Osteoblast (primary cell): ENCODE data around the gene MSH5. TPM values are rescaled to one million over a fixed set of nuclear protein-coding genes. Genes with fewer than 3 reads are reported as not detected.

Source experiments
- DNase-seq: peaks from one replicate; pipeline ENCODE4 v3.0.0; 2011; ENCODE audit warnings: low spot score, mixed read lengths; ENCODE audit not compliant: insufficient read length; ENCODE audit errors: missing footprints
- H2AFZ ChIP-seq: 2 replicates; pipeline ENCODE4 v1.6.0; 2011; ENCODE audit warnings: mild to moderate bottlenecking, low read length
- H3K27ac ChIP-seq: 2 replicates; pipeline ENCODE4 v1.5.1; 2011; ENCODE audit warnings: mild to moderate bottlenecking, low read depth, low read length, moderate library complexity
- H3K27me3 ChIP-seq: 2 replicates; pipeline ENCODE4 v1.6.0; 2012; ENCODE audit warnings: mild to moderate bottlenecking, control low read depth, inconsistent platforms, low read length, moderate library complexity; ENCODE audit not compliant: insufficient read depth
- H3K36me3 ChIP-seq: 2 replicates; pipeline ENCODE4 v1.5.1; 2011; ENCODE audit warnings: mild to moderate bottlenecking, low read length, control low read depth, moderate library complexity; ENCODE audit not compliant: insufficient read depth
- H3K4me1 ChIP-seq: 2 replicates; pipeline ENCODE4 v1.5.1; 2011; ENCODE audit warnings: mild to moderate bottlenecking, low read length, control low read depth, moderate library complexity; ENCODE audit not compliant: insufficient read depth
- H3K4me2 ChIP-seq: 2 replicates; pipeline ENCODE4 v1.6.0; 2011; ENCODE audit warnings: mild to moderate bottlenecking, low read length; ENCODE audit not compliant: insufficient read depth
- H3K4me3 ChIP-seq: fragments of 200-600 bp; sonication (generic); 3 replicates; pipeline ENCODE4 v1.5.1; 2012; ENCODE audit warnings: mild to moderate bottlenecking, low read length, inconsistent platforms; ENCODE audit not compliant: insufficient read depth
- H3K79me2 ChIP-seq: 2 replicates; pipeline ENCODE4 v1.6.0; 2012; ENCODE audit warnings: mild to moderate bottlenecking, low read length, control low read depth, inconsistent platforms; ENCODE audit not compliant: insufficient read depth
- H3K9me3 ChIP-seq: 2 replicates; pipeline ENCODE4 v1.5.1; 2011; ENCODE audit warnings: low read depth, low read length, control low read depth
- H4K20me1 ChIP-seq: 2 replicates; pipeline ENCODE4 v1.6.0; 2012; ENCODE audit warnings: mild to moderate bottlenecking, low read length, control low read depth; ENCODE audit not compliant: insufficient read depth
- total RNA-seq: library from RNA; depleted of rRNA; stranded (reverse); fragments of >200 nt; gene quantifications from 2 replicates; pipeline ENCODE4 v1.2.3, GENCODE V29; 2012
- TF ChIP-seq, protein P1 (sequence below): IDR thresholded peaks from 2 replicates; pipeline ENCODE4 v1.5.1; 2011; ENCODE audit warnings: mild to moderate bottlenecking, low read depth, low read length, moderate library complexity; ENCODE audit errors: extremely low read depth

MSH5 gene
- total RNA-seq, 1 donor, result 13.0 TPM

DNA sequence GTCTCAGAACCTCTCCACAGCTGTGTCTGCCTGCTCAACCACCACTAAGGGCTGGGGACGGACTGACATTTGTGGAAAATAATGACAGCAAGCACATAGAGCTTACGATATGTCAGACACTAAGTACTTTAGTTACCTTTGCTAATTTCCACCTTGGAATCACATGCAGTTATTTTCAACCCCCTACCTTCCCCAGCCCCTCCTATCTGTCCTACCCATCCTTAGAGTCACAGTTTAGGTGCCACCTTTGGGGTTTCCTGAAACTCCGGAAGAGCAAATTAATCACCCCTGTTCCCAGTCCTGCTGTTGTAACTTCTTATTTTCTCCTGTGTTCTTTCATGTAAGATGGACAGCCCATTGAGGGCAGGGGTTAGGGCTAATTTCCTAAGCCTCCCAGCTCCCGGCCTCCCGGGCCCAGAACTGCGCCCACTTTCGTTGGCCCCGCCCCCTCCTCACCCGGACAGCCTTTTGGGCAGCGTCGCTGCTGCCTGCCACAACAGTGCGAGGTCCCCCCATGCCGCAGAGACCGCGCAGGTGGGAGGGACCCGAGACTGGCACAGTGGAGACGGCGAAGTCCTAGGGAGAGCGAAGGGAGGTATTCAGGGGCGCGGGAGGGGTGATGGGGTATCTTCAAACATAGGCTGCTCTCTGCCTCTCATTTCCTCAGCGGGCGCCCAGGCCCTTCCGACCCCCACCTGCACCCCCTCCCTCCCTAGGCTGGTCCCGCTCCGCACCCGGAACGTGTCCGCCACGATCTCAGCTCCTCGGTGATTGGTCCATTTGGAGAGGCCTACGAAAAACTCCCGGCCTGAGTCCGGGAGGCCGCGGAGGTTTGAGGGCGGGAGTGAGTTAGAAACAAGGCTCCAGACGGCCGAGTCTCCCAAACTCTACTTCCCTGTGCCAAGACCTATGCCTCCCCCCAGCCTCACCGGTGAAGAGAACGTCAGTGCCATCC lies 11.8 kb upstream of the MSH5 start:
- TF ChIP-seq, protein P1, sequence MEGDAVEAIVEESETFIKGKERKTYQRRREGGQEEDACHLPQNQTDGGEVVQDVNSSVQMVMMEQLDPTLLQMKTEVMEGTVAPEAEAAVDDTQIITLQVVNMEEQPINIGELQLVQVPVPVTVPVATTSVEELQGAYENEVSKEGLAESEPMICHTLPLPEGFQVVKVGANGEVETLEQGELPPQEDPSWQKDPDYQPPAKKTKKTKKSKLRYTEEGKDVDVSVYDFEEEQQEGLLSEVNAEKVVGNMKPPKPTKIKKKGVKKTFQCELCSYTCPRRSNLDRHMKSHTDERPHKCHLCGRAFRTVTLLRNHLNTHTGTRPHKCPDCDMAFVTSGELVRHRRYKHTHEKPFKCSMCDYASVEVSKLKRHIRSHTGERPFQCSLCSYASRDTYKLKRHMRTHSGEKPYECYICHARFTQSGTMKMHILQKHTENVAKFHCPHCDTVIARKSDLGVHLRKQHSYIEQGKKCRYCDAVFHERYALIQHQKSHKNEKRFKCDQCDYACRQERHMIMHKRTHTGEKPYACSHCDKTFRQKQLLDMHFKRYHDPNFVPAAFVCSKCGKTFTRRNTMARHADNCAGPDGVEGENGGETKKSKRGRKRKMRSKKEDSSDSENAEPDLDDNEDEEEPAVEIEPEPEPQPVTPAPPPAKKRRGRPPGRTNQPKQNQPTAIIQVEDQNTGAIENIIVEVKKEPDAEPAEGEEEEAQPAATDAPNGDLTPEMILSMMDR, result no peak
- no peak for DNase-seq
- Histone ChIP-seq H3K79me2 (peaks cover 13% of the 10 kb centered on the region), H3K4me2 (peak overlapping the region; percentile 91), H4K20me1 (peaks cover 14% of the 10 kb centered on the region), H3K4me1 (peaks cover 13% of the 10 kb centered on the region), H2AFZ (no peak overlapping the region), H3K27ac (no peak overlapping the region), H3K4me3 (peak overlapping the region; percentile 92), H3K36me3 (peaks cover 40% of the 10 kb centered on the region), H3K27me3 (no peaks in the 10 kb centered on the region), H3K9me3 (no peaks in the 10 kb centered on the region)

DNA sequence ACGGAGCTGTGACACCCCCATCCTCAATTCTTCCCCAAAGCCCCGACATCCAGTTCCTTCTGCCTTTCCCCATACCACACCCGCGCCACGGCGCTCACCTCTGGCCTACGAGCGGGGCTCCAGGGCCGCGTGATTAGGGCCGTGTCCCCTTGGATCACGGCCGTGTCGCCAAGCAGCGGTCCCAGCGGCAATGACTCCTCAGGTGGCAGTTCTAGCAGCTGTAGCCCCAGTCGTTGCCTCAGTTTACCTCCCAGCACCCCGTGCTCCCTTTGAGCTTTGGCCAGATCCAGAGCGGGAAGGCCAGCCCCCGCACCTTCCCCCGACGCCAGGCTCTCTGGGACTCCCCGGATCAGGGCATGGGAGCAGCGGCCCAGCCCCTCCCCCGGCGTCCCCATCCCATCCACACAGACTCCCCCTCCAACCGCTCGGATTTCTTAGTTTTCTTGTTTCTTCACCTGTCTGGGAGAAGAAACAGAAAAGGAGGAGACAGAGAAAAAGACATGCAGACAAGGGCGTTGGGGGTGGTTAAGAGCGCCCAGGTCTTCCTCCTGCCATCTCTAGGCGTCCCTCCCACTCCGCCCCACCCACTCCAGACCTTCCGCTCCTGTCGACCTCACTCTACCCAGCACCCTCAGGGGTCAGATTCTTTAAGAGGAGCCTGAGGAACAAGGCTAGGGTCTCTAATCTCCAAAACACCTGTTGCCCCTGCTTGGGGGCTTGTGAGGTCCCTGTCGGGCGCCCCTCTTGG lies 10.9 kb upstream of the MSH5 start, which contains the start of gene DDAH2:
Gene DDAH2, minus strand, starts transcription at position 533 of the 748 bp plus-strand sequence. Its CDS starts 138 bp downstream, at position 395.
- H3K9me3 ChIP-seq, result no peaks in the 10 kb centered on the region
- TF ChIP-seq, protein P1, result peak; percentile 64
- H3K79me2 ChIP-seq, result peaks cover 23% of the 10 kb centered on the region
- DNase-seq, result peak; percentile 91
- H3K36me3 ChIP-seq, result peaks cover 50% of the 10 kb centered on the region
- peak within 1 kb of the TSS; percentile 82 for H2AFZ ChIP-seq
- H3K27ac ChIP-seq, result peak within 1 kb of the TSS; percentile 87
- peaks cover 18% of the 10 kb centered on the region for H4K20me1 ChIP-seq
- peak within 1 kb of the TSS; percentile 91 for H3K4me2 ChIP-seq
- H3K4me3 ChIP-seq, result peak within 1 kb of the TSS; percentile 92
- no peaks in the 10 kb centered on the region for H3K27me3 ChIP-seq
- H3K4me1 ChIP-seq, result peaks cover 18% of the 10 kb centered on the region

DNA sequence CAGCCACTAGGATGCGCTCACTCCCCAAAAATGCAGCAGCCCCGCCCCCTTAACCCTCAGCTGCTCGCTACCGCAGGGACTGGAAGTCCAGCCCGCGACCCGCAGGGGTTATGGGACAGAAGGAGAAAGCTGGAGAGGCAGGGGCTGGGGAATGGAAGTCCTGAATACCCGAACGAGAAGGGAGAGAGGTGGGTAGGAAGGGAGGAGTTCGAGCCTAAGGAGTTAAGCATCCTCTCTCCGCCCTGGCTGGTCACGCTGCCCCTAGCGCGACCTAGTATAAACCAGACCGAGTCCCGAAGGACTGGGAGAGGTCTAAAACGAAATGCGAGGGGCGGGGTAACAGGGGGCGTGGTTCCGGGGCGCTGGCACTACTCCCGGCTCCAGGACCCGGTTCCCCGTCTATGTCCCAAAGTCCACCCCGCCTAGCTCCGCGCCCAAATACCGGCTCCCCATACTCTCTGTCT lies 10.3 kb upstream of the MSH5 start:
- peak overlapping the region; percentile 87 for H3K27ac ChIP-seq
- no peaks in the 10 kb centered on the region for H3K9me3 ChIP-seq
- H3K4me3 ChIP-seq, result peak overlapping the region; percentile 92
- peaks cover 24% of the 10 kb centered on the region for H4K20me1 ChIP-seq
- H3K4me1 ChIP-seq, result peaks cover 24% of the 10 kb centered on the region
- H3K27me3 ChIP-seq, result no peaks in the 10 kb centered on the region
- peak overlapping the region; percentile 82 for H2AFZ ChIP-seq
- H3K36me3 ChIP-seq, result peaks cover 56% of the 10 kb centered on the region
- TF ChIP-seq, protein P1, result no peak
- H3K4me2 ChIP-seq, result peak overlapping the region; percentile 91
- H3K79me2 ChIP-seq, result peaks cover 29% of the 10 kb centered on the region
- peak; percentile 99 for DNase-seq
